NCI-H1417 treated with DMSO at 0.1 percent for 48 hours (cell line): ENCODE measurements around the gene LEMD2.
A peak's percentile ranks its signal among the peaks of the same experiment; 100 is the strongest.

ENCODE experiments used
- DNase-seq: peaks from one replicate; lab custom pipeline; 2025; lab: John Stamatoyannopoulos, UW

LEMD2 gene

GRCh38 chr6:33819021-33819420 is 30.1 kb upstream of the LEMD2 start:
- DNase-seq = no peak

- no peak for DNase-seq
These were observed 29.4 kb upstream of the LEMD2 start for GRCh38 chr6:33818293-33818692.

GRCh38 chr6:33817489-33817888 is 28.6 kb upstream of the LEMD2 start:
- DNase-seq = no peak

GRCh38 chr6:33816911-33817310 is 28.0 kb upstream of the LEMD2 start:
- no peak for DNase-seq

GRCh38 chr6:33815854-33816253 is 26.9 kb upstream of the LEMD2 start:
- DNase-seq = no peak

GRCh38 chr6:33813990-33814985 is 25.4 kb upstream of the LEMD2 start:
- DNase-seq = no peak

- no peak for DNase-seq
These were observed 24.4 kb upstream of the LEMD2 start for GRCh38 chr6:33813246-33813904.

GRCh38 chr6:33812669-33813068 is 23.7 kb upstream of the LEMD2 start:
- peak; percentile 24 for DNase-seq

- no peak for DNase-seq
These were observed 20.7 kb upstream of the LEMD2 start for GRCh38 chr6:33809594-33809993.

- DNase-seq = no peak
These were observed 19.8 kb upstream of the LEMD2 start for GRCh38 chr6:33808641-33809180.

- DNase-seq = no peak
These were observed 18.7 kb upstream of the LEMD2 start for GRCh38 chr6:33807606-33808005.

- no peak for DNase-seq
These were observed 17.9 kb upstream of the LEMD2 start for GRCh38 chr6:33806841-33807240.

GRCh38 chr6:33803571-33804053 is 14.7 kb upstream of the LEMD2 start, which contains the start of gene MLN:
MLN (minus strand) TSS chr6:33804003; CDS start chr6:33801163, 2,840 bp downstream.
- no peak for DNase-seq

GRCh38 chr6:33802186-33802958 is 13.4 kb upstream of the LEMD2 start:
- DNase-seq = no peak

- DNase-seq = no peak
These were observed 12.7 kb upstream of the LEMD2 start for GRCh38 chr6:33801611-33802010.

- no peak for DNase-seq
These were observed 11.5 kb upstream of the LEMD2 start for GRCh38 chr6:33800248-33800969.

GRCh38 chr6:33799454-33800113 is 10.7 kb upstream of the LEMD2 start:
- DNase-seq = no peak

GRCh38 chr6:33798343-33798848 is 9.5 kb upstream of the LEMD2 start:
- no peak for DNase-seq

GRCh38 chr6:33797626-33798342 is 8.9 kb upstream of the LEMD2 start:
- DNase-seq = no peak
